Measurements from ENCODE around the gene ZNF236.

Gene ZNF236

GRCh38 chr18:76979111-76979751 is 156.9 kb downstream of the ZNF236 start:
- H3K4me3 ChIP-seq (ENCODE audit: low read length), result no peak overlapping the region
- WGBS (ENCODE audit: insufficient coverage, insufficient read length), result no CpG with 5 or more reads among the region's 31 CpGs
- H3K27me3 ChIP-seq (ENCODE audit: control insufficient read depth, insufficient read depth, low read length), result no peaks in the 10 kb centered on the region
- no peaks in the 10 kb centered on the region for H3K9me3 ChIP-seq (ENCODE audit: control insufficient read depth, insufficient read depth, low read length)
- peaks cover 7% of the 10 kb centered on the region for H3K4me1 ChIP-seq (ENCODE audit: control insufficient read depth, insufficient read depth, low read length)
- DNase-seq (ENCODE audit: low read depth, low spot score), result no peak
- H3K27ac ChIP-seq (ENCODE audit: low read length), result no peak overlapping the region
- no peaks in the 10 kb centered on the region for H3K36me3 ChIP-seq (ENCODE audit: control insufficient read depth, insufficient read depth, low read length)

- peaks cover 7% of the 10 kb centered on the region for H3K4me1 ChIP-seq (ENCODE audit: control insufficient read depth, insufficient read depth, low read length)
- no peaks in the 10 kb centered on the region for H3K9me3 ChIP-seq (ENCODE audit: control insufficient read depth, insufficient read depth, low read length)
- H3K4me3 ChIP-seq (ENCODE audit: low read length), result no peak overlapping the region
- WGBS (ENCODE audit: insufficient coverage, insufficient read length), result no CpG with 5 or more reads among the region's 17 CpGs
- H3K27ac ChIP-seq (ENCODE audit: low read length), result no peak overlapping the region
- H3K36me3 ChIP-seq (ENCODE audit: control insufficient read depth, insufficient read depth, low read length), result no peaks in the 10 kb centered on the region
- no peak for DNase-seq (ENCODE audit: low read depth, low spot score)
- H3K27me3 ChIP-seq (ENCODE audit: control insufficient read depth, insufficient read depth, low read length), result no peaks in the 10 kb centered on the region
These were observed 157.5 kb downstream of the ZNF236 start for GRCh38 chr18:76979906-76980305.

- Histone ChIP-seq H3K4me1 (ENCODE audit: control insufficient read depth, insufficient read depth, low read length) (peaks cover 7% of the 10 kb centered on the region), H3K4me3 (ENCODE audit: low read length) (no peak overlapping the region), H3K9me3 (ENCODE audit: control insufficient read depth, insufficient read depth, low read length) (no peaks in the 10 kb centered on the region), H3K27ac (ENCODE audit: low read length) (no peak overlapping the region), H3K27me3 (ENCODE audit: control insufficient read depth, insufficient read depth, low read length) (no peaks in the 10 kb centered on the region), H3K36me3 (ENCODE audit: control insufficient read depth, insufficient read depth, low read length) (no peaks in the 10 kb centered on the region)
- no CpG with 5 or more reads among the region's 23 CpGs for whole genome bisulfite sequencing (ENCODE audit: insufficient coverage, insufficient read length)
- DNase-seq (ENCODE audit: low read depth, low spot score), result no peak
These were observed 158.5 kb downstream of the ZNF236 start for GRCh38 chr18:76980663-76981395.

GRCh38 chr18:76981396-76981968 is 159.1 kb downstream of the ZNF236 start:
- Histone ChIP-seq H3K4me1 (ENCODE audit: control insufficient read depth, insufficient read depth, low read length) (peaks cover 7% of the 10 kb centered on the region), H3K27ac (ENCODE audit: low read length) (no peak overlapping the region)

GRCh38 chr18:76982038-76982437 is 159.7 kb downstream of the ZNF236 start:
- WGBS (ENCODE audit: insufficient coverage, insufficient read length), result no CpG with 5 or more reads among the region's 5 CpGs
- H3K27me3 ChIP-seq (ENCODE audit: control insufficient read depth, insufficient read depth, low read length), result no peaks in the 10 kb centered on the region
- DNase-seq (ENCODE audit: low read depth, low spot score), result no peak
- no peak overlapping the region for H3K27ac ChIP-seq (ENCODE audit: low read length)
- H3K36me3 ChIP-seq (ENCODE audit: control insufficient read depth, insufficient read depth, low read length), result no peaks in the 10 kb centered on the region
- peaks cover 7% of the 10 kb centered on the region for H3K4me1 ChIP-seq (ENCODE audit: control insufficient read depth, insufficient read depth, low read length)
- no peak overlapping the region for H3K4me3 ChIP-seq (ENCODE audit: low read length)
- no peaks in the 10 kb centered on the region for H3K9me3 ChIP-seq (ENCODE audit: control insufficient read depth, insufficient read depth, low read length)

More at GRCh38 chr18:76981396-76981968, 159.1 kb downstream of the ZNF236 start:
- no CpG with 5 or more reads among the region's 13 CpGs for WGBS (ENCODE audit: insufficient coverage, insufficient read length)
- H3K4me3 ChIP-seq (ENCODE audit: low read length), result no peak overlapping the region
- H3K9me3 ChIP-seq (ENCODE audit: control insufficient read depth, insufficient read depth, low read length), result no peaks in the 10 kb centered on the region
- no peaks in the 10 kb centered on the region for H3K27me3 ChIP-seq (ENCODE audit: control insufficient read depth, insufficient read depth, low read length)
- no peaks in the 10 kb centered on the region for H3K36me3 ChIP-seq (ENCODE audit: control insufficient read depth, insufficient read depth, low read length)
- no peak for DNase-seq (ENCODE audit: low read depth, low spot score)

GRCh38 chr18:76982841-76983583 is 160.7 kb downstream of the ZNF236 start:
- no peak overlapping the region for H3K4me3 ChIP-seq (ENCODE audit: low read length)
- no peak overlapping the region for H3K27ac ChIP-seq (ENCODE audit: low read length)
- H3K4me1 ChIP-seq (ENCODE audit: control insufficient read depth, insufficient read depth, low read length), result peaks cover 7% of the 10 kb centered on the region
- H3K36me3 ChIP-seq (ENCODE audit: control insufficient read depth, insufficient read depth, low read length), result no peaks in the 10 kb centered on the region
- peak; percentile 76 for DNase-seq (ENCODE audit: low read depth, low spot score)
- no CpG with 5 or more reads among the region's 15 CpGs for WGBS (ENCODE audit: insufficient coverage, insufficient read length)
- no peaks in the 10 kb centered on the region for H3K9me3 ChIP-seq (ENCODE audit: control insufficient read depth, insufficient read depth, low read length)
- H3K27me3 ChIP-seq (ENCODE audit: control insufficient read depth, insufficient read depth, low read length), result no peaks in the 10 kb centered on the region

GRCh38 chr18:76983613-76984051 is 161.3 kb downstream of the ZNF236 start:
- no CpG with 5 or more reads among the region's 10 CpGs for WGBS (ENCODE audit: insufficient coverage, insufficient read length)
- no peaks in the 10 kb centered on the region for H3K9me3 ChIP-seq (ENCODE audit: control insufficient read depth, insufficient read depth, low read length)
- DNase-seq (ENCODE audit: low read depth, low spot score), result no peak
- H3K27me3 ChIP-seq (ENCODE audit: control insufficient read depth, insufficient read depth, low read length), result no peaks in the 10 kb centered on the region
- no peaks in the 10 kb centered on the region for H3K36me3 ChIP-seq (ENCODE audit: control insufficient read depth, insufficient read depth, low read length)
- no peak overlapping the region for H3K27ac ChIP-seq (ENCODE audit: low read length)
- H3K4me3 ChIP-seq (ENCODE audit: low read length), result no peak overlapping the region
- H3K4me1 ChIP-seq (ENCODE audit: control insufficient read depth, insufficient read depth, low read length), result peaks cover 7% of the 10 kb centered on the region

- no peak for DNase-seq (ENCODE audit: low read depth, low spot score)
- Histone ChIP-seq H3K4me1 (ENCODE audit: control insufficient read depth, insufficient read depth, low read length) (peaks cover 7% of the 10 kb centered on the region), H3K4me3 (ENCODE audit: low read length) (no peak overlapping the region), H3K9me3 (ENCODE audit: control insufficient read depth, insufficient read depth, low read length) (no peaks in the 10 kb centered on the region), H3K27ac (ENCODE audit: low read length) (no peak overlapping the region), H3K36me3 (ENCODE audit: control insufficient read depth, insufficient read depth, low read length) (no peaks in the 10 kb centered on the region), H3K27me3 (ENCODE audit: control insufficient read depth, insufficient read depth, low read length) (no peaks in the 10 kb centered on the region)
- no CpG with 5 or more reads among the region's 40 CpGs for WGBS (ENCODE audit: insufficient coverage, insufficient read length)
These were observed 162.1 kb downstream of the ZNF236 start for GRCh38 chr18:76984193-76985155.

- Histone ChIP-seq H3K9me3 (ENCODE audit: control insufficient read depth, insufficient read depth, low read length) (no peaks in the 10 kb centered on the region), H3K36me3 (ENCODE audit: control insufficient read depth, insufficient read depth, low read length) (no peaks in the 10 kb centered on the region), H3K27me3 (ENCODE audit: control insufficient read depth, insufficient read depth, low read length) (no peaks in the 10 kb centered on the region), H3K27ac (ENCODE audit: low read length) (no peak overlapping the region), H3K4me3 (ENCODE audit: low read length) (no peak overlapping the region), H3K4me1 (ENCODE audit: control insufficient read depth, insufficient read depth, low read length) (peaks cover 7% of the 10 kb centered on the region)
- no peak for DNase-seq (ENCODE audit: low read depth, low spot score)
- WGBS (ENCODE audit: insufficient coverage, insufficient read length), result no CpG with 5 or more reads among the region's 27 CpGs
These were observed 163.0 kb downstream of the ZNF236 start for GRCh38 chr18:76985156-76985950.

Measured in iPS DF 6.9 (cell line).